Activated CD4-positive, CD25-positive, alpha-beta regulatory T cell treated with anti-CD3 and anti-CD28 coated beads, Interleukin-2, amount 50 U/mL, for 16 hours (primary cell): ENCODE results near the gene PIK3C2A.

Source experiments
- DNase-seq: peaks from one replicate; pipeline ENCODE4 v3.0.0-alpha.2; 2020; ENCODE audit warnings: low read depth, low spot score

The PIK3C2A gene

DNA sequence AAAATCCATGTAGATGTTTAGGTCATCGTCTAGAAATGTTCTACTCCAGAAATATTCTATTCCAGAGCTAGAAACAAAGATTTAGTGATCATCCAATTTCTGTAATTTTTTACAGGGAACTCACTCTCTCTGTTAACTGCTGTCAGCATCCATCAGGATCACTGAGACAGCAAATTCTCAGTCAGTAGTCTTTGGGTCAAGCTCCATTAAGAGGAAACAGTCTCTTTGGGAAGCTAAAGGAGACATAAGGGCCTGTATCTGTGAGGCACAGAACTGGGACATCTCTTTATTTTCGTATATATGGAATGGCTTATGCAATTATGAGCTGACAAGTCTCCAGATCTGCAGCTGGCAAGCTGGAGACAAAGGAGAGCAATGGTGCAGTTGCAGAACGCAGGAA is 48.3 kb downstream of the PIK3C2A start:
- DNase-seq = no peak
